Measurements from ENCODE around the gene C5orf58. TPM values are rescaled to one million over a fixed set of nuclear protein-coding genes. Genes with fewer than 3 reads are reported as not detected.

Gene C5orf58
- total RNA-seq, 2 donors from 2014 or later, result 15.7 TPM; not detected in 1

GRCh38 chr5:170292179-170293104 lies 59.7 kb downstream of the C5orf58 start:
- Histone ChIP-seq H3K4me1 (replicated peaks) (no peaks in the 10 kb centered on the region), H3K4me3 (no peak overlapping the region), H3K36me3 (no peaks in the 10 kb centered on the region), H3K27ac (no peak overlapping the region), H3K9me3 (no peaks in the 10 kb centered on the region), H3K27me3 (replicated peaks; ENCODE audit: insufficient read depth) (no peaks in the 10 kb centered on the region)
- no peak for DNase-seq (ENCODE audit: low spot score)
- whole genome bisulfite sequencing, result 88% methylated on average over 4 of the region's 4 CpGs
- TF ChIP-seq POLR2AphosphoS5 (IDR thresholded peaks at IDR 0.05) (no peak), CTCF (IDR thresholded peaks at IDR 0.05) (no peak), POLR2A (IDR thresholded peaks at IDR 0.05) (no peak)
- intact Hi-C loops (cut with DNase I), result no loop called here

GRCh38 chr5:170293273-170293672 lies 60.5 kb downstream of the C5orf58 start:
- no peak for DNase-seq (ENCODE audit: low spot score)
- Histone ChIP-seq H3K4me3 (no peak overlapping the region), H3K4me1 (replicated peaks) (no peaks in the 10 kb centered on the region), H3K36me3 (no peaks in the 10 kb centered on the region), H3K27me3 (replicated peaks; ENCODE audit: insufficient read depth) (no peaks in the 10 kb centered on the region), H3K9me3 (no peaks in the 10 kb centered on the region), H3K27ac (no peak overlapping the region)
- intact Hi-C loops (cut with DNase I), result no loop called here
- TF ChIP-seq POLR2A (IDR thresholded peaks at IDR 0.05) (no peak), POLR2AphosphoS5 (IDR thresholded peaks at IDR 0.05) (no peak), CTCF (IDR thresholded peaks at IDR 0.05) (no peak)
- WGBS, result 71% methylated on average over 6 of the region's 6 CpGs

- intact Hi-C loops (cut with DNase I), result no loop called here
- no peaks in the 10 kb centered on the region for H3K36me3 ChIP-seq
- no peak overlapping the region for H3K27ac ChIP-seq
- TF ChIP-seq CTCF (IDR thresholded peaks at IDR 0.05), result no peak
- no peak for TF ChIP-seq POLR2AphosphoS5 (IDR thresholded peaks at IDR 0.05)
- no peak for TF ChIP-seq POLR2A (IDR thresholded peaks at IDR 0.05)
- H3K4me1 ChIP-seq (replicated peaks), result no peaks in the 10 kb centered on the region
- H3K27me3 ChIP-seq (replicated peaks; ENCODE audit: insufficient read depth), result no peaks in the 10 kb centered on the region
- no peak for DNase-seq (ENCODE audit: low spot score)
- H3K9me3 ChIP-seq, result no peaks in the 10 kb centered on the region
- H3K4me3 ChIP-seq, result no peak overlapping the region
- WGBS, result 76% methylated on average over 3 of the region's 3 CpGs
Measured at GRCh38 chr5:170294057-170294456, 61.3 kb downstream of the C5orf58 start.

- no peaks in the 10 kb centered on the region for H3K27me3 ChIP-seq (replicated peaks; ENCODE audit: insufficient read depth)
- H3K9me3 ChIP-seq, result no peaks in the 10 kb centered on the region
- H3K27ac ChIP-seq, result no peak overlapping the region
- H3K4me1 ChIP-seq (replicated peaks), result no peaks in the 10 kb centered on the region
- no peak overlapping the region for H3K4me3 ChIP-seq
- intact Hi-C loops (cut with DNase I), result no loop called here
- no peak for TF ChIP-seq CTCF (IDR thresholded peaks at IDR 0.05)
- no peak for TF ChIP-seq POLR2AphosphoS5 (IDR thresholded peaks at IDR 0.05)
- no peak for TF ChIP-seq POLR2A (IDR thresholded peaks at IDR 0.05)
- DNase-seq (ENCODE audit: low spot score), result no peak
- H3K36me3 ChIP-seq, result no peaks in the 10 kb centered on the region
Measured at GRCh38 chr5:170294556-170294955, 61.8 kb downstream of the C5orf58 start.

Other genes starting within 250 kb of the C5orf58 start
- gene FOXI1, start 127.1 kb upstream of the C5orf58 start, total RNA-seq, result 1 to 10 TPM in 1 of 2 donors, not detected in 1; 1.2 TPM
- 10 to 100 TPM in 1 of 2 donors, 1 to 10 TPM in 1; 3.3 to 11.3 TPM for gene LCP2, start 64.8 kb downstream of the C5orf58 start, total RNA-seq
- gene KCNMB1, start 156.4 kb downstream of the C5orf58 start, total RNA-seq, result 1 to 10 TPM; 5.9 to 9.1 TPM